OCI-LY7 (cell line): ENCODE data around the gene NFIA.

Source experiments
- EZH2phosphoT487 ChIP-seq: fragments of 200-600 bp; sonication (generic); IDR thresholded peaks from 2 replicates; pipeline ENCODE4 v1.6.1; 2018; ENCODE audit warnings: low read depth, borderline replicate concordance, mild to moderate bottlenecking, mixed run types, antibody characterized with exemption, low read length, moderate library complexity, mixed read lengths
- TF ChIP-seq, protein P1 (sequence below): fragments of 200-600 bp; sonication (generic); conservative IDR thresholded peaks from 2 replicates; pipeline ENCODE4 v1.5.1; 2014; ENCODE audit warnings: mild to moderate bottlenecking, antibody characterized with exemption, low read length, moderate library complexity, mixed read lengths

DNA sequence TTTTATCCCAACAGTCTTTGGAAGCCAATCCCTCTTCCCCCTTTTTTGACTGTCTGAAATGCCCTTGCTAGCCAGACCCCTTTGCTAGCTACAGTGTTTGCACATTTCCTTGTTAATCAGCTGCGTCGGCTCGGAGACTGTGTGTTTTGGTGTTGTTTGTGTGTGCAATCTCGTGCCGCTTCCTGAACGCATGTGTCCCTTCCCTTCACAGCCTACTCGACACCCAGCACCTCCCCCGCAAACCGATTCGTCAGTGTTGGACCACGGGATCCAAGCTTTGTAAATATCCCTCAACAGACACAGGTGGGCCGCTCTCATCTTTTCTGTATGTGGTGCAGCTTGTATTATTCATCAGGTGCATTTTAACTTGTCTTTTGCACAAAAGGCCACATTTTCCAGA lies 343.9 kb downstream of the NFIA start:
- TF ChIP-seq, protein P1, sequence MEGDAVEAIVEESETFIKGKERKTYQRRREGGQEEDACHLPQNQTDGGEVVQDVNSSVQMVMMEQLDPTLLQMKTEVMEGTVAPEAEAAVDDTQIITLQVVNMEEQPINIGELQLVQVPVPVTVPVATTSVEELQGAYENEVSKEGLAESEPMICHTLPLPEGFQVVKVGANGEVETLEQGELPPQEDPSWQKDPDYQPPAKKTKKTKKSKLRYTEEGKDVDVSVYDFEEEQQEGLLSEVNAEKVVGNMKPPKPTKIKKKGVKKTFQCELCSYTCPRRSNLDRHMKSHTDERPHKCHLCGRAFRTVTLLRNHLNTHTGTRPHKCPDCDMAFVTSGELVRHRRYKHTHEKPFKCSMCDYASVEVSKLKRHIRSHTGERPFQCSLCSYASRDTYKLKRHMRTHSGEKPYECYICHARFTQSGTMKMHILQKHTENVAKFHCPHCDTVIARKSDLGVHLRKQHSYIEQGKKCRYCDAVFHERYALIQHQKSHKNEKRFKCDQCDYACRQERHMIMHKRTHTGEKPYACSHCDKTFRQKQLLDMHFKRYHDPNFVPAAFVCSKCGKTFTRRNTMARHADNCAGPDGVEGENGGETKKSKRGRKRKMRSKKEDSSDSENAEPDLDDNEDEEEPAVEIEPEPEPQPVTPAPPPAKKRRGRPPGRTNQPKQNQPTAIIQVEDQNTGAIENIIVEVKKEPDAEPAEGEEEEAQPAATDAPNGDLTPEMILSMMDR = no peak
- no peak for TF ChIP-seq EZH2phosphoT487
